Measurements from ENCODE around the gene SEPTIN3.

SEPTIN3 gene

GRCh38 chr22:41966225-41966606 is 3.0 kb upstream of the SEPTIN3 start:
- H3K4me3 ChIP-seq (ENCODE audit: low read length) = no peak overlapping the region
- TF ChIP-seq CTCF (conservative IDR thresholded peaks at IDR 0.05; ENCODE audit: low read length) = no peak
- DNase-seq (ENCODE audit: low read depth) = no peak

- H3K4me3 ChIP-seq (ENCODE audit: low read length) = no peak overlapping the region
- DNase-seq (ENCODE audit: low read depth) = peak; percentile 93
- TF ChIP-seq CTCF (conservative IDR thresholded peaks at IDR 0.05; ENCODE audit: low read length) = peak; percentile 58; the same call in 1 of the 2 replicates
These were observed 2.5 kb upstream of the SEPTIN3 start for GRCh38 chr22:41966607-41967240.

GRCh38 chr22:41968601-41969000 is 642 bp upstream of the SEPTIN3 start:
- no peak overlapping the region for H3K4me3 ChIP-seq (ENCODE audit: low read length)
- DNase-seq (ENCODE audit: low read depth) = no peak
- TF ChIP-seq CTCF (conservative IDR thresholded peaks at IDR 0.05; ENCODE audit: low read length) = no peak

GRCh38 chr22:41970601-41971000 is 1.4 kb downstream of the SEPTIN3 start:
- TF ChIP-seq CTCF (conservative IDR thresholded peaks at IDR 0.05; ENCODE audit: low read length) = no peak
- no peak overlapping the region for H3K4me3 ChIP-seq (ENCODE audit: low read length)
- no peak for DNase-seq (ENCODE audit: low read depth)

GRCh38 chr22:41971431-41971830 is 2.2 kb downstream of the SEPTIN3 start:
- no peak for DNase-seq (ENCODE audit: low read depth)
- no peak overlapping the region for H3K4me3 ChIP-seq (ENCODE audit: low read length)
- no peak for TF ChIP-seq CTCF (conservative IDR thresholded peaks at IDR 0.05; ENCODE audit: low read length)

- no peak for TF ChIP-seq CTCF (conservative IDR thresholded peaks at IDR 0.05; ENCODE audit: low read length)
- no peak for DNase-seq (ENCODE audit: low read depth)
These were observed 5.5 kb downstream of the SEPTIN3 start for GRCh38 chr22:41974691-41975290.

More at GRCh38 chr22:41974691-41975290, 5.5 kb downstream of the SEPTIN3 start:
- H3K4me3 ChIP-seq (ENCODE audit: low read length) = no peak overlapping the region
